ENCODE measurements around the gene RDH11.

DNA sequence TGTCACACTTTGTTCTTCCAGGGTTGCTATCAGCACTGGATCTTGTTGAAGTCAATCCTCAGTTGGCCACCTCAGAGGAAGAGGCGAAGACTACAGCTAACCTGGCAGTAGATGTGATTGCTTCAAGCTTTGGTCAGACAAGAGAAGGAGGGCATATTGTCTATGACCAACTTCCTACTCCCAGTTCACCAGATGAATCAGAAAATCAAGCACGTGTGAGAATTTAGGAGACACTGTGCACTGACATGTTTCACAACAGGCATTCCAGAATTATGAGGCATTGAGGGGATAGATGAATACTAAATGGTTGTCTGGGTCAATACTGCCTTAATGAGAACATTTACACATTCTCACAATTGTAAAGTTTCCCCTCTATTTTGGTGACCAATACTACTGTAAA lies 44.9 kb downstream of the RDH11 start:
- TF ChIP-seq POLR2A (IDR thresholded peaks at IDR 0.05) = no peak
- TF ChIP-seq, protein P1, sequence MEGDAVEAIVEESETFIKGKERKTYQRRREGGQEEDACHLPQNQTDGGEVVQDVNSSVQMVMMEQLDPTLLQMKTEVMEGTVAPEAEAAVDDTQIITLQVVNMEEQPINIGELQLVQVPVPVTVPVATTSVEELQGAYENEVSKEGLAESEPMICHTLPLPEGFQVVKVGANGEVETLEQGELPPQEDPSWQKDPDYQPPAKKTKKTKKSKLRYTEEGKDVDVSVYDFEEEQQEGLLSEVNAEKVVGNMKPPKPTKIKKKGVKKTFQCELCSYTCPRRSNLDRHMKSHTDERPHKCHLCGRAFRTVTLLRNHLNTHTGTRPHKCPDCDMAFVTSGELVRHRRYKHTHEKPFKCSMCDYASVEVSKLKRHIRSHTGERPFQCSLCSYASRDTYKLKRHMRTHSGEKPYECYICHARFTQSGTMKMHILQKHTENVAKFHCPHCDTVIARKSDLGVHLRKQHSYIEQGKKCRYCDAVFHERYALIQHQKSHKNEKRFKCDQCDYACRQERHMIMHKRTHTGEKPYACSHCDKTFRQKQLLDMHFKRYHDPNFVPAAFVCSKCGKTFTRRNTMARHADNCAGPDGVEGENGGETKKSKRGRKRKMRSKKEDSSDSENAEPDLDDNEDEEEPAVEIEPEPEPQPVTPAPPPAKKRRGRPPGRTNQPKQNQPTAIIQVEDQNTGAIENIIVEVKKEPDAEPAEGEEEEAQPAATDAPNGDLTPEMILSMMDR (IDR thresholded peaks at IDR 0.05) = no peak

Measured in thyroid gland (tissue), 4 donors.